IgD-negative memory B cell (primary cell): Measurements from ENCODE around the gene DLGAP1. TPM values are rescaled to one million over a fixed set of nuclear protein-coding genes. Genes with fewer than 3 reads are reported as not detected.
"Not testable (repeated sequence)": the region's sequence is repeated elsewhere in the genome, so short reads cannot be mapped to it uniquely, and the experiment has no call there.

Source experiments
- H3K27ac Mint-ChIP-seq, 3 donors: one replicate each; pipeline ENCODE4 v1.8.0; 2020 to 2022; ENCODE audit warnings: mild to moderate bottlenecking in 3 of 3, mixed read lengths in 3 of 3, moderate library complexity in 1 of 3
- H3K27me3 Mint-ChIP-seq: one replicate; pipeline ENCODE4 v1.8.0; 2021; ENCODE audit warnings: mixed read lengths
- H3K36me3 Mint-ChIP-seq: one replicate; pipeline ENCODE4 v1.8.0; 2020; ENCODE audit warnings: mild to moderate bottlenecking, mixed read lengths
- H3K4me1 Mint-ChIP-seq, 3 donors: one replicate each; pipeline ENCODE4 v1.8.0; 2020 to 2022; ENCODE audit warnings: mixed read lengths in 3 of 3, mild to moderate bottlenecking in 1 of 3
- H3K4me3 Mint-ChIP-seq, 4 donors: one replicate each; pipeline ENCODE4 v1.8.0; 2020 to 2022; ENCODE audit warnings: mild to moderate bottlenecking in 4 of 4, mixed read lengths in 4 of 4, moderate library complexity in 3 of 4
- H3K9me3 Mint-ChIP-seq, 3 donors: one replicate each; pipeline ENCODE4 v1.8.0; 2020 to 2021; ENCODE audit warnings: mixed read lengths in 3 of 3, mild to moderate bottlenecking in 1 of 3
- polyA plus RNA-seq: library from polyadenylated mRNA; unstranded; fragments of 300-500 nt; fragmentation: Illumina TruSeq; gene quantifications from one replicate; pipeline ENCODE4 v1.2.3, GENCODE V29; 2021

The DLGAP1 gene
- not detected for polyA plus RNA-seq

DNA sequence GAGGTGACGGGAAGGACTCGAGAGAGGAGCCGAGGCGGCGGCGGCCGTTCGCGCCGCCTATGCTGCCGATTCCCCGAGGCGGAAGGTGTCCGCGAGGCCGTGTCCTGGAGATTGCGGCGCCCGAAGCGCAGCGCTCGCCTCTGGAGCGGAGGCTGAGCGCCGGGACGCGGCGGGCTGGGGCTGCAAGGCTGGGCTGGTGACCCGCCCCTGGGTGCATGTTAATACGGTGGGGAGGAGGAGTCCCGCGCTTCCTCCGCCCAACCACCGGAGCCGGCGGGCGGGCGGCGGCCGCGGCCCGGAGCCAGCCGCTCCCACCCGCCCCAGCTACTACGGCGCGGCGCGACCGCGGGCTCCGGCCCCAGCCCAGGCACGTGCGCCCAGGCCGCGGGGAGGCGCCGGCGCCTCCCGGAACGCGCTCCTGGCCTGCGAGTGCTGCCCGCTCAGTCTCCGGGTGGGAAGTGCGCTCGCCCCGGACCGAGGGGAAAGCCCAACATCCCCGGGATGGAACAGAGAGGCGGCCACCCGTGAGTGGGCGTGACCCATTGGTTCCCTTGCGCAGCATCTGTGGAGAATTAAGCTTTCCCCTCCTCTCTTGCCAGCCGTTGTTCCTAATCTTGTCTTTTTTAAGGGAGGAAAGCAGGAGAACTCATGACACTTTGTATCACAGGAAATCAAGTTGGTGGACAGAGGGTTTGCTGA, at the start of gene DLGAP1:
Gene DLGAP1, minus strand, starts transcription at position 195 of the 699 bp plus-strand sequence.
- H3K36me3 Mint-ChIP-seq: peaks cover 2% of the 10 kb centered on the region
- H3K27me3 Mint-ChIP-seq: peaks cover 13% of the 10 kb centered on the region
- H3K27ac Mint-ChIP-seq: peak within 1 kb of the TSS in 1 of 3 donors; percentile 19
- H3K9me3 Mint-ChIP-seq: peaks cover 4 to 23% (median 9%) of the 10 kb centered on the region in 3 donors
- no peak within 1 kb of the TSS for H3K4me3 Mint-ChIP-seq
- H3K4me1 Mint-ChIP-seq: peaks cover 0 to 2% (median 0%) of the 10 kb centered on the region in 3 donors

DNA sequence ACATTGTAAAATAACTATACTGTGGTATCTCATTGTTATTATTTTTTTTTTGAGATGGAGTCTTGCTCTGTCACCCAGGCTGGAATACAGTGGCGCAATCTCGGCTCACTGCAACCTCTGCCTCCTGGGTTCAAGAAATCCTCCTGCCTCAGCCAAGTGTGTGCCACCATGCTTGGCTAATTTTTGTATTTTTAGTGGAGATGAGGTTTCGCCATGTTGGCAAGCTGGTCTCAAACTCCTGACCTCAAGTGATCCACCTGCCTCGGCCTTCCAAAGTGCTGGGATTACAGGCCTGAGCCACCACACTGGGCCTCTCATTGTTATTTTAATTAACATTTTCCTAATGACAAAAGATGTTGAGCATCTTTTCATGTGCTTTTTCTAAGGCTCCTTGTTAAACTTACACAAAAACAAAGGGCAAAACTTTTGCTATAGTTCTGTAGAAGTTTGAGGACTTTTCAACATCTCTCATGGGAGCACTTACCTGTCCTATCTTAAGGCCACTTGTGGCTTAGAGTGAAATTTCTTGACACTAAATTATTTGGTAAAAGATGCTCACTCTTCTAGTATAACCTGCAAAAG, 39.7 kb upstream of the DLGAP1 start:
- not testable (repeated sequence) for H3K36me3 Mint-ChIP-seq, H3K9me3 Mint-ChIP-seq, H3K4me3 Mint-ChIP-seq, H3K27me3 Mint-ChIP-seq, H3K27ac Mint-ChIP-seq, H3K4me1 Mint-ChIP-seq

DNA sequence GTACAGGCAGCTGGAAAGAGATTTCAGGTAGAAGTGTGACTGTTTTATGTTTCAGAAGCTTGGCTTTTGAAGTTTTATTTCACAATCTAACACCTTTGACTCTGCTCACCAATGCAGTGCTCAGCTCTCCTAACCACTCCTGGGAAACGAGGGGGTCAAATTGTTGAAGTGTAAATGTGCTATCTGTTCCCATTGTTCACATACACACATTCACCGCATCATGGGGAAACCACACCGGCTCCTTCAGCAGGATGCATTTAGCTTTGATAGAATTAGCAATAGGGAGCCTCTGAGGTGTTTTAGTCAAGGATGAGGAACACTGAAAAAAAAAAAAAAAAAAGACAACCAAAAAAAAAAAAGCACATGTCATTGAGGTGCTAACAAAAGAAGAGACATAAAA, 13.4 kb upstream of the DLGAP1 start:
- Mint-ChIP-seq H3K4me1 (no peaks in the 10 kb centered on the region), H3K9me3 (peaks cover 1 to 9% (median 2%) of the 10 kb centered on the region in 3 donors), H3K27ac (no peak overlapping the region), H3K36me3 (no peaks in the 10 kb centered on the region), H3K27me3 (no peaks in the 10 kb centered on the region), H3K4me3 (no peak overlapping the region)

DNA sequence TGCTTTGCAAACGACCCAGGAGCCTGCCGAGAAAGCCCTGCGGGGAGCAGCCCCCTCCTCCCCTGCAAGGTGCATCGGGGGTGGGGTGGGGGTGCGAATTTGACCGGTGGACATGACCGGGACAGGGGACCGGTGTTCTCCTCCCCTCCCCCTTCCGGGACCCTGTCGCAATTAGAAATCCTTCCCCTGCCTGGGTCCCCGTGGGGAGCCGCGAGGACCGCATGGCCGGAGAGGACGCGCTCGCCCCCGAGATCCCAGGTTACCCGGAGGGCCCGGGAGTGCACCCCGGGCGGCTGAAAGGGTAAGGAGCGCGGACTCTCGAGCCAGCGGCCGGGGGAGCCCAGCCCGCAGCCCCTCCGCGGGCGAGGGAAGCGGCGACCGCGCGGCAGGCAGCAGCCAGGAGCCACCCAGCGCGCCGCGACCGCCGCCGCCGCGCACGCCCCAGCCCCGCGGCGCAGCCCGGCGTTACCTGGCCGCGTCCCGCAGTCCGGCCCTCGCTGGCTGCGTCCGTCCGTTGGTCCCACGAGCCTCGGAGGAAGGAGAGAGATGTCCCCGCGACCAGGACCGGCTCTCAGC, 482 bp downstream of the DLGAP1 start:
- peaks cover 0 to 2% (median 0%) of the 10 kb centered on the region in 3 donors for H3K4me1 Mint-ChIP-seq
- peaks cover 2% of the 10 kb centered on the region for H3K36me3 Mint-ChIP-seq
- no peak overlapping the region for H3K27ac Mint-ChIP-seq
- no peak overlapping the region for H3K4me3 Mint-ChIP-seq
- peaks cover 13% of the 10 kb centered on the region for H3K27me3 Mint-ChIP-seq
- peaks cover 4 to 19% (median 9%) of the 10 kb centered on the region in 3 donors for H3K9me3 Mint-ChIP-seq

DNA sequence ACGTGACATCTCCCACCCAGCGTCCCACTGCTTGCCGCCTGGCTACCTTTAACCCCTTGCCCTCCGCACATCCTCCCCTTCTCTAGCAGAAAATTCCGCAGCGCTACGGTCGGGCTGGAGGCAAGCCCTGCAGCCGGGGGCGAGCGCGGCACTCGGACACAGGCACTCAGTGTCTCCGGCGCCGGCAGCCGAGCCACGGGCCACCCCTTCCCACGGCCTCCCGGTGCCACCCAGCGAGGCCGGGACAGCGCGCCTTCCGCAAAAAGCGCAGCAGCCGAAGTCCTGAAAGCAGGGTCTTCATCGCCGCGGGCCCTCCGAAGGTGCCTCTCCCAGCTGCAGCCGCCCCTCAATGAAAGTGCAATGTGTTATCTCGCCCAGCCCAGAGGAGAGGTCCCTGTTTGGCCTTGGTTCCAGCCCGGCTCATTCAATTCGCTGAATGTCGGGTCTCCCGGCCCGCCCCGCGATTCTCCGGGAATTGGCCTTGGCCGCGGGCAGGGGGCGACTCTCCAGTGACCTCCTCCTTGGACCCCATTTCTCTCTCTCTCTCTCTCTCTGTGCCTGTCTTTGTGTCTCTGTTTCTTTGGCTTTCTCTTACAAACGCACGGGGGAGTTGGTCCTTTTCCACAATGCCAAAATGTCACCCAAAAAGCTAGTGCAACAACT, 1.1 kb downstream of the DLGAP1 start:
- no peak overlapping the region for H3K4me3 Mint-ChIP-seq
- peaks cover 5 to 13% (median 9%) of the 10 kb centered on the region in 3 donors for H3K9me3 Mint-ChIP-seq
- no peak overlapping the region for H3K27ac Mint-ChIP-seq
- peaks cover 13% of the 10 kb centered on the region for H3K27me3 Mint-ChIP-seq
- peaks cover 2% of the 10 kb centered on the region for H3K36me3 Mint-ChIP-seq
- peaks cover 0 to 2% (median 0%) of the 10 kb centered on the region in 3 donors for H3K4me1 Mint-ChIP-seq

DNA sequence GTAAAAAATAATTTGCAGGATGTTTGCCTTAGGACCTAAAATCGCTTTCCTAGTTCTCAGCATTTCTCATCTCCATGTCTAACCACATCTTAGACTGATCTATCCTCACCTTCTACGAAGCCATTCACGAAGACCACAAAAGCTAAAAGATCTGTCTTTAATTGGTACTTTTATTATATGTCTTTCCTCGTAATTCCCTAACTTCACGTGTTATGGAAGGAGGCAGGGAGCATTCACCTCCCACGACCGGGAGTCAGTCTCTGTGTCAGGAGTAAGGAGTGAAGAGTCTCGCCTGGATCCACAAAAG, 1.6 kb downstream of the DLGAP1 start:
- H3K27ac Mint-ChIP-seq: no peak overlapping the region
- peaks cover 13% of the 10 kb centered on the region for H3K27me3 Mint-ChIP-seq
- H3K4me3 Mint-ChIP-seq: no peak overlapping the region
- H3K36me3 Mint-ChIP-seq: peaks cover 2% of the 10 kb centered on the region
- H3K4me1 Mint-ChIP-seq: peaks cover 0 to 2% (median 0%) of the 10 kb centered on the region in 3 donors
- H3K9me3 Mint-ChIP-seq: peaks cover 5 to 11% (median 6%) of the 10 kb centered on the region in 3 donors

- Mint-ChIP-seq H3K27me3 (peaks cover 7% of the 10 kb centered on the region), H3K9me3 (peaks cover 5 to 13% (median 8%) of the 10 kb centered on the region in 3 donors), H3K36me3 (peaks cover 2% of the 10 kb centered on the region), H3K4me1 (no peaks in the 10 kb centered on the region), H3K4me3 (no peak overlapping the region), H3K27ac (no peak overlapping the region)
Observed at GRCh38 chr18:4450065-4450658, 4.9 kb downstream of the DLGAP1 start.

DNA sequence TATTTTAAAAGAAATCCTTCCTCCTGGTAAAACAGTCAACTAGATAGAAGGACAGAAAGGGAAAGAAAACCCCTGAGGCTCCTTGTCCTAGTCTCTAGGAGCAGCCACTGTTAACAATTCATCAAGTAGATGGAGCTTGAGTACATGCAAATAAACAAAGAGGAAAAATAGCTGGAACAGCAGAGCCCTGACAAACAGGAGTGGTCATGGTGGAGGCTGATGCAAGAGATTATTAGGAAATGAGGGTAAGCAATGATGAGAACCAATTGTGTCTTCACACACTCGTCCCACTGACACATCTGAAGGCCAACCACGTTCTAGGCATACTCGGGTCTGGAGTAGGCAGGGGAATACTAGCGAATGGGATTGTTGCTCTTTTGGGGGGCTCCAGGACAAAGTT, 9.2 kb downstream of the DLGAP1 start:
- H3K9me3 Mint-ChIP-seq: peaks cover 3 to 18% (median 8%) of the 10 kb centered on the region in 3 donors
- H3K27ac Mint-ChIP-seq: no peak overlapping the region
- peaks cover 0 to 4% (median 0%) of the 10 kb centered on the region in 3 donors for H3K4me1 Mint-ChIP-seq
- H3K27me3 Mint-ChIP-seq: no peaks in the 10 kb centered on the region
- no peak overlapping the region for H3K4me3 Mint-ChIP-seq
- no peaks in the 10 kb centered on the region for H3K36me3 Mint-ChIP-seq

DNA sequence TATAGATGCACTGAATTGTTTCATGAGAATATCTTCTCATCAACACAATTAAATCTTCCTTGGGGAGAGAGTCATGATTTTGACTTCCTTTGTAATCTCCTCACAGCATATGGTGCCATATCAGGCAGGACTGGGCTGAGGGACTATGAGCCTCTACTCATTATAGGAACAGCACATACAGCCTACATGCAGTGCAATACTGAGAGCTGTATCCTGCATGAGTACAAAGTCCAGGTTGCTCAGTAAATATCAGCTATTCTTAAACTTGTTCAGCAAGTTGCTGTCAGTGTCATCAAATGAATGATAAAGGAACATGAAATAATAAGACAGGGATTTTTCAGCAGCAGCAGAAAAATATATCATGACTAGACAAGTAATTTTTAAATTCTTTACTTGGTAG, 10.8 kb downstream of the DLGAP1 start:
- Mint-ChIP-seq H3K36me3 (no peaks in the 10 kb centered on the region), H3K27me3 (no peaks in the 10 kb centered on the region), H3K9me3 (peaks cover 4 to 18% (median 8%) of the 10 kb centered on the region in 3 donors), H3K4me1 (peaks cover 0 to 4% (median 0%) of the 10 kb centered on the region in 3 donors), H3K4me3 (no peak overlapping the region), H3K27ac (no peak overlapping the region)

DNA sequence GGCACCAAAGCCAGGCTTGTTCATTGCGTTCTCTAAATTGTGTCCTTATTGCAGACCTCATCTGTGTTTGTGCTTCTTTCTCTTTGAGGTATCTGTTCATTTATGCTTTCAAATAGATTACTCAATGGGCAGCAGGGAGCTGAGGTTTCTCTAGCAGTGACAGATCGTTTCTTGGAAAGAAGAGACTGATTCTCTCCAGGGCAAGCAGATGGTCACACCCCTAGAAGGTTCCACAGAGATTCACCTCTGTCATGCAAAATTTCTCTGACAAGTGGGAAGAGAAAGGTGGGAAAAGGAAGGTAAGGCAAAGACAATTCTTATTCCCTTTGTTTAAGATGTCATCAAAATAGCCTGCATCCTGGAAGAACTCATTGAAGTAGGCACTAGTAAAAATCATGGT, 14.0 kb downstream of the DLGAP1 start:
- peaks cover 0 to 4% (median 0%) of the 10 kb centered on the region in 3 donors for H3K4me1 Mint-ChIP-seq
- no peak overlapping the region for H3K4me3 Mint-ChIP-seq
- H3K9me3 Mint-ChIP-seq: peaks cover 4 to 8% (median 8%) of the 10 kb centered on the region in 3 donors
- no peaks in the 10 kb centered on the region for H3K36me3 Mint-ChIP-seq
- H3K27me3 Mint-ChIP-seq: no peaks in the 10 kb centered on the region
- no peak overlapping the region for H3K27ac Mint-ChIP-seq

DNA sequence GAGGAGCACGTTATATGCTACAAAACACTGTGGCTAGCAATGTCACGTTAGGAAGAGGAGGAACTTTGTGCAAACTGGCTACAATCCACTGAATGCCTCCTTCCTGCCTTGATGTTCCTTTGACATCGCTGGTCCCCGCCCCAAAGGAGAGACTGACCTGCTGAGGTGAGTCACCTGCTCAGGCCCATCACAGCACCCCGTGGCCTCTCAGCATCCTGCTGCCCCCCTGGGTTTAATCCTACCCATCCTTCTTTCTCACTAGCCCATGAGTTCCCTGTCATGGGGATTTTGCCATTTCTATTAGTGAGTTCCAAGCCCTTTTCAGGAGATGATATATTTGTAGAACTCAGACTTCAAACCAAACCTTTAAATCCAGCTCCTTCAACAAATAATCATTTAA, 16.2 kb downstream of the DLGAP1 start:
- Mint-ChIP-seq H3K4me1 (peaks cover 0 to 4% (median 0%) of the 10 kb centered on the region in 3 donors), H3K27me3 (no peaks in the 10 kb centered on the region), H3K4me3 (no peak overlapping the region), H3K27ac (no peak overlapping the region), H3K36me3 (no peaks in the 10 kb centered on the region), H3K9me3 (peaks cover 2 to 7% (median 4%) of the 10 kb centered on the region in 3 donors)

DNA sequence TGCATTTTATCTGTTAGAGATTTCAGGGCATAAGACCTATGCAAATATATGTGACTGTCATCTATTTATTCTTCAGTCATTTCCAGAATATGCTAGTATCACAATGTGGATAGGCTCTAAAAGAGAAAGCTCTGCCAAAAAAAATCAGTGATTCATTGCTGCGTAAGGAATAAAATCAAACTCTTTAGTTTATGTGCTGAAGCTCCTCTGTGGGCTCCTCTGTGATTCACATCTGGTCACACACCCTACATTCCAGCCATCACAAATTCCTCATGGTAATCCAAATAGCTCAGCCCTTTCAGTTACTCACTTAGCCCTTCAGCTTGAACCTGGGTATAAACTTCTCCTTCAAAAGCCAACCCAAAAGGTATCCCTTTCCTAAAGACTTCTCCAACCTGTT, 21.4 kb downstream of the DLGAP1 start:
- Mint-ChIP-seq H3K4me3 (no peak overlapping the region), H3K27ac (no peak overlapping the region), H3K27me3 (no peaks in the 10 kb centered on the region), H3K9me3 (peaks cover 1 to 6% (median 4%) of the 10 kb centered on the region in 3 donors), H3K4me1 (no peaks in the 10 kb centered on the region), H3K36me3 (no peaks in the 10 kb centered on the region)

GRCh38 chr18:4430836-4431235, 24.3 kb downstream of the DLGAP1 start:
- Mint-ChIP-seq H3K4me3 (no peak overlapping the region), H3K36me3 (no peaks in the 10 kb centered on the region), H3K27me3 (no peaks in the 10 kb centered on the region), H3K4me1 (no peaks in the 10 kb centered on the region), H3K9me3 (peaks cover 5 to 16% (median 6%) of the 10 kb centered on the region in 3 donors), H3K27ac (no peak overlapping the region)

DNA sequence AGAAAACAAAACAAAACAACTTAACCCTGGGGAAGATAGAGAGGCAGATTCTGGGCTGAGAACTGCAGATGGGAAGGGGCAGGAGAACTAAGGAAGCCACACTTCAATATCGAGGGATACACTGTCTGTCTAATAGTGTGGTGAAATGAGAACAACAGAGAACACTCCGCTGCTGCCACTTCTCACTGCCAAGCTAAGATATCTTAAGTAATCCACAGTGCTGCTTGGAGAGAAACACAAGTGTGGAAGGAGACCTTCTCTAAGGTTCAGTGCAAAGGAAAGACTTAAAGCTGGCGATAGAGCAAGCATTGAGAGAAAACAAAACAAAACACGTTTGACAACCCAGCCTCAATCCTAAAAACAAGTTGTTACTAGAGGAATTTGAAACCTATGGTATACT, 37.4 kb downstream of the DLGAP1 start:
- H3K27me3 Mint-ChIP-seq: no peaks in the 10 kb centered on the region

DNA sequence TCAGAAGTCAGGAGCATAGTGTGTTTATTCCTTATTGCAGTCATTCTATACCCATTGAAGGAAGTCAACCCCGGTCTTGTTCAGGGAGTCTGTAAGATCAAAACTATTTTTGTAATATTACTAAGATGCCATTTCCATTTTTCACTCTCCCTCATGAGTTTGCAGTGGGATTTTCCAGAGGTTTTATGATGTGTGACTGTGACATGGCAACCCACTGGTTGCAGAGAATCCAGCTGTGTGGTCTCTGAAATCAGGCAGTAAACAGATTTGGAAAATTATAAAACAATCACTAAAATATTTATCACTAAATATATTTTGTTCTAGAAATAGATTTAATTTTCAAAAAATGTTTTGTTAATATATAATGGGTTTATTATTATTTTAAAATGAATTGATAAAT, 38.1 kb downstream of the DLGAP1 start:
- no peaks in the 10 kb centered on the region for H3K4me1 Mint-ChIP-seq
- no peak overlapping the region for H3K27ac Mint-ChIP-seq
- no peaks in the 10 kb centered on the region for H3K27me3 Mint-ChIP-seq
- no peaks in the 10 kb centered on the region for H3K36me3 Mint-ChIP-seq
- no peak overlapping the region for H3K4me3 Mint-ChIP-seq
- peaks cover 3 to 10% (median 6%) of the 10 kb centered on the region in 3 donors for H3K9me3 Mint-ChIP-seq

More for the DNA sequence above, 37.4 kb downstream of the DLGAP1 start:
- Mint-ChIP-seq H3K9me3 (peaks cover 3 to 10% (median 6%) of the 10 kb centered on the region in 3 donors), H3K4me3 (no peak overlapping the region), H3K4me1 (no peaks in the 10 kb centered on the region), H3K27ac (no peak overlapping the region), H3K36me3 (no peaks in the 10 kb centered on the region)
